Stimulated activated CD8-positive, alpha-beta memory T cell treated with anti-CD3 and anti-CD28 coated beads, Interleukin-12 subunit alpha, Interleukin-12 subunit beta, amount 100 ng/mL, for 24 hours (primary cell): Measurements from ENCODE around the gene NBPF8.
"Not testable (repeated sequence)": the region's sequence is repeated elsewhere in the genome, so short reads cannot be mapped to it uniquely, and the experiment has no call there.

Experiments used
- DNase-seq: peaks from one replicate; pipeline ENCODE4 v3.0.0-alpha.2; 2020; ENCODE audit errors: extremely low read depth

The NBPF8 gene

GRCh38 chr1:120414911-120415480, at the start of gene NBPF8:
Gene NBPF8 (plus strand): TSS chr1:120415035. CDS start chr1:120436523, 21,488 bp downstream.
- DNase-seq: peak; percentile 31

DNA sequence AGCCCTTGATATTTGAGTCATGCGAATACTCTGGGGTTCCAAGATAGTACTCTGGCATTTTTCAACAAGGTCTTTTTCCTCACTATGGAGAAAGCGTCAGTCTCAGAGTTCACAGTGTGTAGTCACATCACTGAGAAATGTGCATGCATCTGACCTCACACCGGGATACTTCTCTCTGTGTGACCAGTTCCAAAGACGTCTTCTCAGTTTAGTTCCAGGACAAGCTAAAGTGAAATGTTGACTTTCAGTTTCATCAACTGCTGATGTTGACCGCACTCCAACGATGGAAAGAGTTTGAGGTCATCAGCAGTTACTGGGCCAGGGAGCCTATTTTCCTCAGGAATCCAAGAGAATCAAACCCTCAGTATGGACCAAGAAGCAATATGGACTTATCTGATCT, 47.1 kb upstream of the NBPF8 start:
- not testable (repeated sequence) for DNase-seq

DNA sequence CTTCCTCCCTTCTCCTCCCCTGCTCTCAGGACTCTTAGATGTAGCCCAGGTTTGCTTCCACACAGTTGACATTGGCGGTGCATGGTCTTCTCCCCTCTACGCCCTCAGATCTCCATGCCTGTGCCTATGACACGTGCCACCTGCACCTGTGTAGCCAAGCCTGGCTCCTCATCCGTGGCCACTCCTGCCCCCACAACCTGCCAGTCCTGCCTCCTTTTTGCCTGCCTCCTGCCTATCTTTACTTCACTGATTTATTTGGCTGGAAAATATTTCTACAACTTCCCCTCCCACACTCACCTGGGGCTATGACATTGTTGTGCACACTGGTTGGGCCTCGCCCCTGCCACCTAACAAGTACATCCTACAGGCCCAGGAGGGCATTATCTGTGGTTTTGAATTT, 28.2 kb upstream of the NBPF8 start:
- not testable (repeated sequence) for DNase-seq

- not testable (repeated sequence) for DNase-seq
These were observed 26.2 kb upstream of the NBPF8 start for GRCh38 chr1:120388597-120389126.

- not testable (repeated sequence) for DNase-seq
These were observed 23.5 kb upstream of the NBPF8 start for GRCh38 chr1:120391365-120391764.

DNA sequence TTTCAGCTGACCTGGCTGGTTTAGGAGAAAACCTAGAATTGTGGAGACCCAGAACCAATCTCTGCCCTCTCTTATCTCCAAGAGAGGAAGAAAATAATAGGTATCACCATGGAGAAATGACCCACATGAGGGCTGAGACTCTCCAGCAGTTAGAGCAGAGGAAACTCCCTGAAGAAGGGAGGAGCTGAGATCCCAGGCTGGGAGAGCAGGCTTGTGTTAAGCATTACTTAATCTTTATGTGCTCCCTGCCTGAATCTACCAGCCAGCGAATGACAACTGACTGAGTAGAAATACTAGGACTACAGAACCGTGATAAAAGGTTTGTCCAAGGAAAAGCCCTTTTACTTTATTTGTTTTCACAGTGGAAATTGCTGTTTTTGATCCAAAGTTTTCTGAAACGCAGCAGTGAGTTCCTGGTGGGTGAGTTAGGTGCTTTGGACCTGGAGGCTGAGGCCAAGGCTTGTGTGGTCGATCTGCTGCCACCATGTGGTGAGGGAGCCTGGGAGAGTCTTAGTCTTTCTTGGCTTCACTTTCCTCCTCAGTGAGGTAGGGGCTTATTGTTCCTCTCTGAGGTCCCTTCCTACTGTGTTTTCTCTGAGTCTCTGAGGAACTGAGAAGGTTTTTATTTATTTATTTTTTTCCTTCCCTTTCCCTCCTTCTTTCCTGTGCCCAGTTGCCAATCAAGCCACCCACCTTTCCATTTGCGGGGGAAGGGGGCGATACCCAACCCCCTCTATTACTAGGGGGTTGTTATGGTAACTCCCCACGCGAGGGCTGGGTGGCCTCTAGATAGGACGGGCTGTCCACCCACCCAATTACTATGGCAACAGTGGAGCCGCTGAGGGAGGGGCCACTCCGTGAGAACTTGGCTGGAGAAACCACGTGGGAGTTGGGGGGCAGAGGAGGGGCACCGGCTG, 21.3 kb upstream of the NBPF8 start:
- DNase-seq: not testable (repeated sequence)

- DNase-seq: not testable (repeated sequence)
These were observed 9.5 kb upstream of the NBPF8 start for GRCh38 chr1:120405348-120405747.

GRCh38 chr1:120414451-120414850, 384 bp upstream of the NBPF8 start:
- not testable (repeated sequence) for DNase-seq

DNA sequence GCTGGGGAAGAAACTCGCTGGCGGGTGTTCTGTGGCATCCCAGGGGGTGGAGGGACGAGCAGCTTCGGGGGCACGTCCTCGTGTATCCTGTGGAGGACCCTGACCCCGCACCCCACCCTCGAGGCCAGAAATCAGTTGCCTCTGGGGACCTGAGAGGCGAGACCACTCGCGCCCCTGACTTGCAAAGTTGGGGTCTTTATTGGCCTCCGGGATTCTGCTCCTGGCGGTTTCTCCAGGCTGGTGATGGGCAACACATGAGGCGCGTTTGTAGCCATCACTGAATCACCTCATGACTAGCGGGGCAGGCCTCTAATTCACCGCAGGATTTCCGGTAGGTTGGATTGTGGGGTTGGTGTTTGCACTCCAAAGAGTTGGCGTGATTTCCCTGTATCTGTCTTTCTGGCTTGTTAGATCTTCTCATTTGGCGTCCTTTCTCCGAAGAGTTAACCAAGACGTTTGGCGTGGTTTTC, 692 bp downstream of the NBPF8 start:
- DNase-seq: not testable (repeated sequence)

DNA sequence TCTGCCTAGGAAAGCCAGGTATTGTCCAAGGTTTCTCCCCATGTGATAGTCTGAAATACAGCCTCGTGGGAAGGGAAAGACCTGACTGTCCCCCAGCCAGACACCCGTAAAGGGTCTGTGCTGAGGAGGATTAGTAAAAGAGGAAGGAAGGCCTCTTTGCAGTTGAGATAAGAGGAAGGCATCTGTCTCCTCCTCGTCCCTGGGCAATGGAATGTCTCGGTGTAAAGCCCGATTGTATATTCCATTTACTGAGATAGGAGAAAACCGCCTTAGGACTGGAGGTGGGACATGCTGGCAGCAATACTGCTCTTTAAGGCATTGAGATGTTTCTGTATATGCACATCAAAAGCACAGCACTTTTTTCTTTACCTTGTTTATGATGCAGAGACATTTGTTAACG, 10.2 kb downstream of the NBPF8 start:
- DNase-seq: not testable (repeated sequence)

DNA sequence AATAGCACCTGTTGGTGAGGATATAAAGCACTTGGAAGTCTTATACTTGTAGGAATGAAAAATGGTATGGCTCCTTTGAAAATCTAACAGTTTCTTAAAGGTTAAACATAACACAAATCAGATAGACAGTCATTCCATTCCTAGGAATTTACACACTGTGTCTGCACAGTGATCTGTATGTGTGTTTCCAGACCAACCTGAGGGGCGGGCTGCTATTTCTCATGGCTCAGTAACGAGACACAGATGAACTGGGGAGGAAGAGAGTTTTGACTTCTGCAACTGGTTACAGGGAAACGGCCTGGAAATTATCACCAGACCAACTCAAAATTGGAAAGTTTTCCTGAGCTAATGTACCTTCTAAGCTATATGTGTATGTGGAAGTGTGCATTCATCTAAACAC, 16.8 kb downstream of the NBPF8 start:
- not testable (repeated sequence) for DNase-seq

- DNase-seq: not testable (repeated sequence)
These were observed 19.0 kb downstream of the NBPF8 start for GRCh38 chr1:120433831-120434230.

GRCh38 chr1:120449124-120449523, 34.3 kb downstream of the NBPF8 start:
- DNase-seq: not testable (repeated sequence)
